ENCODE data around the gene MYH13.

Gene MYH13

DNA sequence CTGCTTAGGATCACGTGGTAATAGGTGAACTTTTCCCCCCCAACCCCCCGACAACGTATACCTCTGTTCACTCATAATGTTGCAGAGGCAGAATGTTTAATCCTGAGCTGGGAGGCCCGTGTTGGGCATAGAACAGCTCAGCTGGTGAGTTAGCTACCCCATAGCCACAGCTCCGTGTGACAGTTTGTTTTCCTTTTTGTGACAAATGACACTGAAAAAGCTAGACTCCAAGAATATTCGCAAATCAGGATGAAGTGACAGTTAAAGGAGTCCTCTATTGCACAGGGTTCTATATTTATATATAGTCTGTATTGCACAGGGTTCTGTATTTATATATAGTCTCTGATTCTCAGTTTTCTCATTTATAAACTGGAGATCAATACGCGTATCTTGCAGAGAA is 33.8 kb downstream of the MYH13 start:
- no peak for DNase-seq

DNA sequence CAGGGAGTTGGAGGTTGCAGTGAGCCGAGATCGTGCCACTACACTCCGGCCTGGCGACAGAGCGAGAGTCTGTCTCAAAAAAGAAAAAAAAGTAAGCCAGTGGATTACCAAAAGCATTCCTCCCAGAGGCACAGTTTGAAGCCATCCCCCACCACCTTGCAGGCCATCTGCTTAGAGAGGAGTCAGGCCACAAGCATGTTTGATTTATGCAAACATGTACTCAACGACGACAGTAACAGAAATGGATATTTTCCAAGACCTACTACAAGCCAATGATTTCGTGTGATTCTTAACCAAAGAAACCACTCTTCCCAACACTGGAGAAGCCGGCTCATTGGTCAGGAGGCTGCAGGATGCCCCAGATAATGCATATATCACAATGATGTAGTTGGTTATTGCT is 34.8 kb downstream of the MYH13 start:
- no peak for DNase-seq

DNA sequence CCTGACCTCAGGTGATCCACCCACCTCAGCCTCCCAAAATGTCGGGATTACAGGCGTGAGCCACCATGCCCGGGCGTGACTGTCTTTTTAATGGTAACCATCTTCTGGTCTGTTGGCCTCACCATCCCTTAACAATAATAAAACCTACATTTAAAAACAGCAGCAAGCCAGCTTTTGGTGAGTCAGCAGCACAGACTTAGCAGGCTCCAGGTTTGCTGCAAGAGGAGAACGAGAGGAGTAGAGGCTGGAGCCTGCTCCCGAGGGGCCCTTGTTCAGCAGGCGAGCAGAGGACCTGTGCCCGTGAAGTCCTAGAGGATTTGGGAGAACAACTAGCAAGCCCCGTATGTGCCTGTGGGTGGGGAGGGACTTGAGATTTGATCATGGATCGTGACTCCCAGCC is 35.7 kb downstream of the MYH13 start:
- no peak for DNase-seq

DNA sequence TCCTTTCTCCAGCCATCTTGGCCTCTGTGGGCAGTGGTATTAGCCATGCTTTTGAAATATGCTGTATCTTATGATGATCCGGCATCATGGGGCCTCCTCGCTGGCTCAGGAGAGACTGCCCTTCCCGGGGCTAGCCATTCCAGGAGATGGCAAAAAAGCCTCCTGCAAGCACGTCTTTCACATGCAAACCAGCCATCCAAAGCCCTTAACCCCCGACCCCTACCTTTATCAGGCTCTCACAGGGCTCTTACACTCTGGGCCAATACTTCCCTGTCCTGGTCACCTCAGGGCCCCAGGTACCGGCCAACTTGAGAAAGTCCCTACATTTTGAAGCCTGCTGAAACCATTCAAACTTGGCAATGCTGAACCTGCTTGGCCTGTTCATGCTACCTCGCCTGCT is 36.4 kb downstream of the MYH13 start:
- DNase-seq = no peak

DNA sequence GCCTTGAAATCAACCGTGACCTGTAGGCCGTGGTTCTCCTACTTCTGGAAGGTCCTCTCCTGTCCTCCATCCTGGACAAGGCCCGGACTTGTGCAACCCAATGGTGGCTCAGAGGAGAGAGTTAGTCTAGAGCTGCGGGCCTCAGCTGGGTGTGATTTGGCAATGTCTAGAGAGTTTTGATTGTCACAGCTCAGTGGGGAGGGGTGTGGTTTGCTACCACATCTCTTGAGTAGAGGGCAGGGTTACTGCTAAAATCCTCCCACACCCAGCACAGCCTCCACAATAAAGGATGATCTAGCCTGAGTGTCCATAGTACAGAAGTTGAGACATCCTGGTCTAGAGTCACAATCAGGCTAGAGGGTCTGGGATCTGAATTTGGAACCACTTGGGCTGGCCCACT is 40.3 kb downstream of the MYH13 start:
- no peak for DNase-seq

DNA sequence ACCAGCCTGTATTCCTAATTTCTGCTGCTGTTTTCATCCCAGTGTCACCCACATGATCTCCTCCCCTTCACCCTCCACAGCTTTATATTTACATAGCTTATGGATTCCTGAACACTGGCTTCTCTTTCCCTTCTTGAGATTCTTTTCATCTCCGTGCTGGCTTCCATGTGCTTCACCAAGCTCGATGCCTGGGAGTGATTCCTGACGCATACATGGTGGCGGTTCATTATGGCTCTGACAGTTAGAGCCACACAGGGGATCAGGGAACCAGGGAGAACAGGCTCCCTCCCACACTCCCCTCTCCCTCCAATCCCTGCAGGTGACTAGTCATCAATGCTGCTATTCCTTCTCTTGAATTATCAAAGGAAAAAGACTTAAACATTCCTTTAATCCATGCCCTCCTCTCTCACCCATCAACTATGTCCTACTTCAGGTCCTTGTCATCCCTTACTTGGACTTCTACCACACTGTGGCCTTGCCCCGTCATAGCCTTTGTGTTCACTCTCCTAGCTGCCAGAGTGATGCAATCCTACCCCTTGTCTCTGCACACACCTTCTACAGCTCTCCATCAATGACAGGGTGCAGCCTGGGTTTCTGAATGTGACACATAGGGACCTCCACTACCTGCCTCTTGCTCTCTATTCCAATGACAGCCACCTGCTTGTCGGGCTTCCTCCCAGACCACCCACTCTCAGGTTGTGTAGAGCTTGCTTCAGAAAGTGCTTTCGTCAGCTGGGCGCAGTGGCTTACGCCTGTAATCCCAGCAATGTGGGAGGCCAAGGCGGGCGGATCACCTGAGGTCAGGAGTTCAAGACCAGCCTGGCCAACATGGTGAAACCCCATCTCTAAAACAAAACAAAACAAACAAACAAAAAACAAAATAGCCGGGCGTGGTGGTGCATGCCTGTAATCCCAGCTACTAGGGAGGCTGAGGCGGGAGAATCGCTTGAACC is 43.6 kb downstream of the MYH13 start:
- no peak for DNase-seq

DNA sequence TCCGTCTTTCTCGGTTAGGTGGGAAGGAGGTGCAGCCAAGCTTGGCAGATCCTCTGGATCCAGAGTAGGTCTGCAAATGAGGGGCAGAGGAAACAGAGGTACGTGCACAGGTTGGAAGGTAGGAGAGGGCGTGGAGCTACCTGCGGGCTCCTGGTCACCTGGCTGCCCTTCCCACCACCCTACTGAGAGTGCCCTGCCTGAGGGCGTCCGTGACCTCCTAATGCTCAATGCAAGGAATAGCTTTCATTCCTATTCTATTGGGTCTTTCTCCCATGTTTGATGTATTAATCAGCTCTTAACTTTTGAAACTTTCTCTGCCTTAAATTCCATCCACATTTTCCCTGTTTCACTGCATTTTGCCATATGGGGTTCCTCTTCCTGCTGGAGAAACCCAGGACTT is 44.6 kb downstream of the MYH13 start:
- DNase-seq = no peak

DNA sequence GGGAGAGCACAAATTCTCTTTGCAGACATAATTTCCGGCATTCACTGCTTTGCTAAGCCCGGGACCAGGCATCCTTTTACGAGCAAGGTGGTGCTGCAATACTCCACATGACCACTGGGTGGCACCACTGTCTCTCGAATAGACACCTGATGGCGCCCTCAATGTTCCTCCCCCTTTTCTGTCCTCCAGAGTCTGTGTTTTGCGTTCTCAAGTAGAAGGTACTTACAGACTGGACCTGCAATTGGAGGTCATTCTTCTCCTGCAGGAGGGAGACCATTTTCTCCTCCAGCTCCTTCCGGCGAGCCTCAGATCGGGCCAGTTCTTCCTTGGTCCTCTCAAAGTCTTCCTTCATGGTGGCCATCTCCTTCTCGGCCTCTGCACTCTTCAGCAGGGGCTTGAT is 45.2 kb downstream of the MYH13 start:
- DNase-seq = peak; percentile 91

DNA sequence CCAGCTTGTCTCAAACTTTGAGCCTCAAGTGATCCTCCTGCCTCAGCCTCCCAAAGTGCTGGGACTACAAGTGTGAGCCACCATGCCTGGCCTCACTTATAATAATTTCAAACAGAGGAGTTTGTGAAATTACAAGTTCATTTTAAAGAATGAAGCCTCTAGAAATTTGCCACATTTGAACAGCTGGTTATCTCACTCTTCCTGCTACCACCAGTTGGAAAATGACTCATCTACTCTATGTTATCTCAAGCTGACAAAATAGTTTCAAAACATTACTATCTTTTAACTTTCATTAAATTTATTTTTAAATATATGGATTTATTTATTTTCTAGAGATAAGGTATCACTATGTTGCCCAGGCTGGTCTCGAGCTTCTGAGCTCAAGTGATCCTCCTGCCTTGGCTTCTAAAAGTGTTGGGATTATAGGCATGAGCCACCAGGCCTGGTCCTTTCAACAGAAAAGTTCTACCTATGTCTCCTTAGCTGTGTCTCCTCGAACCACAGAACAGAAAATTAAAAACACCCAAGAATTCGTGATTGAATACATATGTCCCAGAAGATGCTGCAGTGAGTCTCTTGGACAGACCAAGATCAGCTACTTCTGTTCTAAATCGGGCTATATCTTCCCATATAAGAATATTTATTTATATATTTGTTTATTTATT is 47.6 kb downstream of the MYH13 start:
- DNase-seq = peak; percentile 73

DNA sequence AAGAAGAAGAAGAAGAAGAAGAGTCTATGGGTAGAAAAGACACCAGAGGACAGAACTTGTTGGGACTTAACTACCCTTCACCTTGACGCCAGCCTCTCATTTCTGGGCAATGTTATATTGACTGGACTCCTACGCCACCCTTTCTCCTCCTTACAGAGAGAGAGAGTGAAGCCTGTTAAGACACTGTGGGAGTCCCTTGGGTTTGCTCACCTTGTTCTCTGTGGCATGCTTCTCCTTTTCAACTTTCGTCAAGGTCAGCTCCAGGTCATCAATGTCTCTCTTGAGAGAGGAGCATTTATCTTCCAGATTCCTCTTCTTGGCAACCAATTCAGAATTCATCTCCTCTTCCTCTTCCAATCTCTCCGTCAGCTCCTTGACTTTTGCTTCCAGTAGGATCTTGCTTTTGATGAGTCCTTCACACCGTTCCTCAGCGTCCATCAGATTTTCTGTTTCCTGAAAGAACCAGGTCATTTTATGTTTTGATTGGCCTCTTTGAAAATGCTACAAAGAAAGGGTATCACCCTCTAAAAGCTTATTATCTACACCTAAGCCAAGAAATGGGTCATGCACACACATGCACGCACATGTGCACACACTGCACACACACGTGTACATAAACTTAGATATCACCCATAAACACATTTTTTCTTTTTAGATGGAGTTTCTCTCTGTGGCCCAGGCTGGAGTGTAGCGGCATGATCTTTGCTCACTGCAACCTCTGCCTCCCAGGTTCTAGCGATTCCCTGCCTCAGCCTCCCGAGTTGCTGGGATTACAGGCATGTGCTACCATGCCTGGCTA is 48.8 kb downstream of the MYH13 start:
- no peak for DNase-seq

DNA sequence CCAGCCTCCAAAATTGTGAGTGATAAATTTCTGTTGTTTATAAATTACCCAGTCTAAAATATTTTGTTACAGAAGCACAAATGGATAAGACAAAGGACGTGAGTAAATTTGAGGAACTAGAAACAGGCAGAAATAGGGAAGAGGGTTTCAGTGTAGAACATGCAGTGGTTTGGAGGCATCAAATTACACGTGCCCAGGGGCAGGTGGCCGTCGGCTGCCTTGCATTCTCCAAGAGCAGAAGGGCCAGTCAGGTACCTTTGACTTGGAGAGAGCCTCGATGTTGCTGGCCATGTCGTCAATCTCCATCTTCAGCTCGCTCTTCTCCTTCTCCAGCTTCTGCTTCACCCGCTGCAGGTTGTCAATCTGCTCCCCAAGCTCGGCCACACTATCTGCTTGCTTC is 54.3 kb downstream of the MYH13 start:
- DNase-seq = peak; percentile 40

DNA sequence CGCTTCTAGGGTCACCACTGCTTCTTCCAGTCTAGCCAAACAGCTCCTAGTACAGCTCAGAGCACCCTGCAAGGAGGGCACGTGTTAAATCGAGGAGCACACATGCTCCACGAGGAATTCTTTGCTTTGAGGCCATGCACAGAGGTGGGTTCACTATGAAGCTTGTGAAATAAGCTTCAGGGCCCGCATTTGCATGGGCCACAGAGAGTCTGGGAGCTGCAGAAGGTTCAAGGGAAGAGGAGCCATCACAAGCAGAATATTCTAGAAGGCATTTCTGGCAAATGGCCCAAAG is 55.3 kb downstream of the MYH13 start:
- no peak for DNase-seq

DNA sequence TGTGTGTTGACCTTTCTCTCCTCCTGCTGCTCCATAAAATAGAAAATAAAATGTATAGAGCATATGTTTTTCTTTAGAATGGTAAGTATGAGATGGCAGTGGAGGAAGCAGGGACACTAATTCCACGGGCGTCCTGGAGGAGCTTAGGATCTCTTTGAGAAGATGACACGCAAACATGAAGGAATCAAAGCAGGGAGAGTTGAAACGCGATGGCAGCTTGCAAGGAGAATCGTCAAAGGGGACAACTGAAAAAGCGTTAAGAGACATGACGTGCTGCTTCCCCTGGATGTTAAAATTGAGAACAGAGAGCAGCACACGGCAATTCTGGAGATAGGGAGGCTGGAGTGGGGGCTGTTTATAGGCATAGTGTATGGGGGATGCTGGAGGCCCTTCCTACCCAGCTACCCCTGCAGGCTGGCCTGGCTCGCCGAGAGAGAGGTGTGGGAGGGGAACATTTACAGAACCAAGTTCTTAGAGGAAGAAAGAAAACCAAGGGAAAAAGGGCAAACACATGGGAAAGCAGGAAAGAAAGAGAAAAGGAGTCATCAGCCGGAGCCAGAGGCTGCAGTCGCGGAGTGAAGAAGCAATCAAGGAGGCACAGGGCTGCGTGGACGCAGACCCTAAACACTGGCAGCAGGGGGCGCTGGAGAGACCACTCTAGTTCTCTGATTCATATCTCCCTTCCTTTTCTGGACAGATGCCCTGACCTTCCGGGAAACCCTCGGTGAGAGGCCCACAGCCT is 55.8 kb downstream of the MYH13 start:
- DNase-seq = peak; percentile 88

DNA sequence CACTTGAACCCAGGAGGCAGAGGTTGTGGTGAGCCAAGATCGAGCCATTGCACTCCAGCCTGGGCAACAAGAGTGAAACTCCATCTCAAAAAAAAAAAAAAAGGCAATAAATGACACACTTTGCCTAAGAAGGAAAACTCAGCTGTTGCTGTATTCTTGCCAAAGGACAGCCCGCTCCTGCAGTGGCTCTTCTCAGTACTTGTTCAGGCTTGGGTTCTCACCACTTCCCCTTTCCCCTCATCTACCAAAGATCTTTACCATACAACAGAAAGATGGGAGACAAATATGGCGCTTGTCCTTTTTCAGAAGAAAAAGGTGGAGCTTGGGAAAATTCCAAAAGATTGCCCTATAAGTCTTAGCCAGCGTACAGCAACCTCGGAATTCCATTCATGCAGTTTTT is 58.5 kb downstream of the MYH13 start:
- peak; percentile 20 for DNase-seq

DNA sequence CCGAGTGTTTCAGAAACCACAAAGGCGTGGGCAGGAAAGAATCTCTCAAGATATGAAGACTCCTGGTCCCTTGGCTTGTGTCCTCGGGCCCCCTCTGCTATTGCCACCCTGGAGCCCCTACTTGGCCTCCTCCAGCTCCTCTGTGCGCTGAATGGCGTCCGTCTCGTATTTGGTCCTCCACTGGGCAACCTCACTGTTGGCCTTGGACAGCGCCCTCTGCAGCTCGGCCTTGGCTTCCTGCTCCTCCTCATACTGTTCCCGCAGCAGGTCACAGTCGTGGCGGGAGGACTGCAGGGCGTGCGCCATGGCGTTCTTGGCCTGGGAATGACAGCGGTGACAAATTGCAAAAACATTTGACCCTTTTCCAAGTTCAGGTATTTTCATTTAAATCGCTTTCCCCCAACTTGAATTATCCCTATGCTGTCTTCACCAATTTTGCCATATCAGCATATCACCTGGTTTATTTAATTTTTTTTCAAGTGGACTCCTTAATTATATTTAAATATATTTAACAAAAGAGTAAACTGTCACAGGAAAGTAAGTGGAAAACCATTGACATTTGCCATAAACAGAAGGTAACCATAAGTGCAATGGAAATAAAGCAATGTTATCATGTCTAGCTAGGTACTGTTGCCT is 59.7 kb downstream of the MYH13 start:
- no peak for DNase-seq

DNA sequence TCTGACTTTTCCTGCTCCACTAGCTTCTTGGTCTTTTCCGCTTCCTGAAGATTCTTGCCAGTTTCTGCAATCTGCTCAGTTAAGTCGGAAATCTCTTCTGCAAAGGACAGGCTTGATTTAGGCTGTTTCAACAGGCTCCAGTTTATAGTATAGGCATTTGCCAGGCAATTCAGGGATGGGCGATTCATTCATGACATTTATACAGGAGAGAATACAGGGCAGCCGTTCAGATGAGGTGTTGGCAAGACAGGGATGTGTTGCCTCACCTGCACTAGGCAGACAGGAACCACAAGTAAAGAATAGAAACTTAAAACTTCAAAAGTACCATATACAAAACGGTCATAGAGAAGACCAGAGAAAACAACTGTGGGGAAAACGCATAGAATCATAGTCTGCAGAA is 61.7 kb downstream of the MYH13 start:
- DNase-seq = no peak

DNA sequence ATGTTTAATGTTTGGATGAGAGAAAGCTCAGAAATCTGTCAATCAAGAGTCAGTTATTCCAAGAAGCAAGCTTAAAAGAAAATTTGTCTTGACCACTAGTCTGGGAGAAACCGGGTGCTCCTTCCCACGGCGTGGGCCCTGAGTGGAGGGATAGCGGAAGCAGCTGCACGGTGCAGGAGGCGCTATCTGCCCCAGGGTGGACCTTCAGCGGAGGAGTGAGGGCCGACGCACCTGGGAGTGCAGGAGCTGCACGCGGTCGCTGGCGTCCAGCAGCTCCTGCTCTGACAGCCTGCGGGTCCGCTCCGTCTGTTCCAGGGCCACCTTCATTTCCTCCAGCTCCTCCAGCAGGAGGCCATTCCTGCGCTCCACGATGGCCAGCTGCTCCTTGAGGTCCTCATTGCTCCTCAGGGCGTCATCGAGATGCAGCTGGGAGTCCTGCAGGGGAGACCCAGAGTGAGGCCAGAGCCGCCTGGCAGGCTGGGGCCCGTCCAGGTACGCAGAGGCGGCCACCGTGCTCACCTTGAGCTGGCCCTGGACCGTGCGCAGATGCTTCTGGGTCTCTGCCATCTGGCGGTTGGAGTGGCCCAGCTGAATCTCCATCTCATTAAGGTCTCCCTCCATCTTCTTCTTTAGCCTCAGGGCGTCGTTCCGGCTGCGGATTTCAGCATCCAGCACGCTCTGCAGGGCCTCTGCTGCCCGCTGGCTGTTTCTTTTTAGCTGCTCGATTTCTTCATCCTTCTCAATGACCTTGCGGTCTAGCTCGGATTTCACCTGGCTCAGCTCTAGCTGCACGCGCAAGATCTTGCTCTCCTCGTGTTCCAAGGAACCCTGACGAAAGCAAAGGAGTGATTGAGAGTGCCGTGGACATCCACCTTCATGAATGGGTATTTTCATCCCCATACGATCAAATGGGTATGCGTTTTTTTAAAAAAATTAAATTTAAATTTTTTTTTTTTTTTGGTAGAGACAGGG is 63.5 kb downstream of the MYH13 start:
- DNase-seq = no peak

DNA sequence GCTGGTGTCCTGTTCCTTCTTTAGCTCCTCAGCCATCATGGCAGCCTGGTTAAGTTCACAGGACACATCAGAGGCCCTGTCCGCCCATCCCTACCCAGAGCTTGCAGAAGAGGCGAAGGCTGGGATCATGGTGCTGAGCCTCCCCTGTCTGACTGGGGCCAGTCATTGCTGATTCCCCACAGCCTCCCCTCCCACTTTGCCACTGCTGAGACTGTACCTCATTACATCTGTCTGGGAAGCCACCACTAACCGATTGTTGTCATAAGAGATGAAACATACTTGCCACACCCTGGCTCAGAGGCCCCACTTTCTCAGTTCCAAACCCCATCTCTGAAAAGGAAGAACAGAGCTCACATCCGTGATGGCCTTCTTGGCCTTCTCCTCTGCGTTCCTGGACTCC is 66.2 kb downstream of the MYH13 start:
- DNase-seq = no peak

DNA sequence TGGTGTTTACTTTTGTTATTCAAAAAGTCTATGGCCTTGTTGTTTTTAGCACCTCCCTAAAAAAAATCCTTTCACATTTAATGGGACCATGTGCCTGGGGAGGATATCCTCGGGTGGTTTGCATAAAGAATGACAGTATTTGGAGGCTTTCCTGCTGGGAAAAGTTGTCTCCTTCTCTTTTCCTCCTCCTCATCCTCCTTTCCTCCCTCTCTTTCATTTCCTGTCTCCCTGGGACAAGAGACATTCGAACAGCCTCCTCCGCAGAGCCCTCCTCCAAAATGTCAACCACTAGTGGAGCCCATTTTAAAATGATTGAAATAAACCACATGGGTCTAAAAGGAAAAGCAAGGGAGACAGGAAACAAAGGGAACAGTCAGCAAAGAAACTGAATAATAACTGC is 67.4 kb downstream of the MYH13 start:
- no peak for DNase-seq

DNA sequence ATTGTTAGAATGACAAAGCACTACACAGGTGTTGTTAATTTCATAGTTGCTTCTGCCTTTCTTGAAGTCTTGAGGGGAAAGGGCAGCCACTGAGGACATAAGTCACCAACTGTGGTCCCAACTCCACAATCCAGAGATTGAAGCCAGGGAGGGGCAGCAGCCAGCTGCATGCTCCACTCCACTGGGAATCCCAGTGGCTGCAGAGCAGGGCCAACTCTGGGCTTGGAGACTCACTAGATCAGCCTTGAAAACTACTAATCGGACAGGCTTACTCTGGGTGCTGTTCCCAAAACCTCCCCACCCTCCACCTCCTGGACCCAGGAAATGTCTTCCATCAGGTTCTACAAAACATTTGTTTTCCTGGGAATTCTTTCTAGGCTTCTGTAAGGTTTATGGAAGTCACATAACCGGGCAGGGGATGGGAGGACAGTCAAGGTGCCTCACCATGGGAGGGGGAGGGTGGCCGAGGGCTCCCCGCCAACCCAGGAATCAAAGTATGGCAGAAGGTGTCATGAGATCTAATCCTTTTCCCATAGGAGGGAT is 68.0 kb downstream of the MYH13 start:
- no peak for DNase-seq

DNA sequence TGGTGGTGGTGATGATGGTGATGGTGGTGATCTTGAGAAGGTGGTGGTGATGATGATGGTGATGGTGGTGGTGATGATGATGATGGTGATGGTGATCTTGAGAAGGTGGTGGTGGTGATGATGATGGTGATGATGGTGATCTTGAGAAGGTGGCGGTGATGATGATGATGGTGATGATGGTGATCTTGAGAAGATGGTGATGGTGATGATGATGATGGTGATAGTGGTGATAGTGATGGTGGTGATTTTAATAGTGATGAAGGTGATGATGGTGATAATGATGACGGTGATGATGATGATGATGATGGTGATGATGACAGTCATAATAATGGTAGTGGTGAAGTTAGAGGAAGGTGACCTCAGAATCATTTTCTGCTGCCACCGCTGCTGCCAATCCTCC is 75.1 kb downstream of the MYH13 start:
- DNase-seq = no peak

Data from hematopoietic multipotent progenitor cell treated with erythropoietin and hydrocortisone succinate and interleukin-3 and kit ligand, for 6 days (in vitro differentiated cells).